ENCODE measurements around the gene ZFP91. TPM values are rescaled to one million over a fixed set of nuclear protein-coding genes. Genes with fewer than 3 reads are reported as not detected.

Gene ZFP91
- total and polyA plus RNA-seq, 2 of the 13 experiments (the other 11 are each of a cell fraction or from before 2014, with no cell fraction given), result 13.5 to 38.6 TPM

DNA sequence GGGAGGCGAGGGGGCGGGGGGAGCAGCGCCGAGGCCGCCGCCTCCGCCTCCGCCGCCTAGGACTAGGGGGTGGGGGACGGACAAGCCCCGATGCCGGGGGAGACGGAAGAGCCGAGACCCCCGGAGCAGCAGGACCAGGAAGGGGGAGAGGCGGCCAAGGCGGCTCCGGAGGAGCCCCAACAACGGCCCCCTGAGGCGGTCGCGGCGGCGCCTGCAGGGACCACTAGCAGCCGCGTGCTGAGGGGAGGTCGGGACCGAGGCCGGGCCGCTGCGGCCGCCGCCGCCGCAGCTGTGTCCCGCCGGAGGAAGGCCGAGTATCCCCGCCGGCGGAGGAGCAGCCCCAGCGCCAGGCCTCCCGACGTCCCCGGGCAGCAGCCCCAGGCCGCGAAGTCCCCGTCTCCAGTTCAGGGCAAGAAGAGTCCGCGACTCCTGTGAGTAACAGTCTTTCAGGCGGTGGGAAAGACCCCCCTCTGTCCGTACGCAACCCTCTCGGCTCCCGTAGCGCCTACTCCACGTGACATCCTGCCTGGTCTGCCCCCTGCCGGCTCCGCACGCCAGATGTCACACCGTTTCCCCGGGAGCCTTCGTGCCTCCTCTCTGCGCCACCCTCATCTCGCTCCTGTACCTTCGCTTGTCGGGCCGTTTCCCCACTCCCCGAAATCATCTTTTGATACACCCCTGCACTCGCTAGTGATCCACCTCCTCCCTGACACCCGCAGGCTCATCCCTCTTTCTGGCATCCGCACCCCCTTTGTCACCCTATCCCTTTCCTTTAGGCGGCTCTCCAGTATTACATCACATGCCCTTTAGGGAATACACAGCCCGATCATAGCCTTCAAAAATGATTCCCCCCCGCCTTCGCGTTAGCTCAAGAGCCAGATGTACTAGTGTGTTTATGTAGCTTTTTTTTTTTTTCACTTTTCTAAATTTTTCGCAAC lies 598 bp downstream of the ZFP91 start (continued):
- TF ChIP-seq HNRNPL (IDR thresholded peaks at IDR 0.05; ENCODE audit: low read depth, low read length), result no peak
- no peak for TF ChIP-seq ZNF496 (CRISPR knock-in tag; IDR thresholded peaks at IDR 0.05; ENCODE audit: insufficient replicate concordance)
- no peak for TF ChIP-seq SMAD1 (CRISPR knock-in tag; IDR thresholded peaks at IDR 0.05; ENCODE audit: borderline replicate concordance, low read depth)
- TF ChIP-seq PHB2 (IDR thresholded peaks at IDR 0.05; ENCODE audit: partially characterized antibody), result no peak
- peak; percentile 75; the same call in 1 of the 2 replicates for TF ChIP-seq ZNF598 (CRISPR knock-in tag; IDR thresholded peaks at IDR 0.05; ENCODE audit: borderline replicate concordance)
- TF ChIP-seq, protein P1, sequence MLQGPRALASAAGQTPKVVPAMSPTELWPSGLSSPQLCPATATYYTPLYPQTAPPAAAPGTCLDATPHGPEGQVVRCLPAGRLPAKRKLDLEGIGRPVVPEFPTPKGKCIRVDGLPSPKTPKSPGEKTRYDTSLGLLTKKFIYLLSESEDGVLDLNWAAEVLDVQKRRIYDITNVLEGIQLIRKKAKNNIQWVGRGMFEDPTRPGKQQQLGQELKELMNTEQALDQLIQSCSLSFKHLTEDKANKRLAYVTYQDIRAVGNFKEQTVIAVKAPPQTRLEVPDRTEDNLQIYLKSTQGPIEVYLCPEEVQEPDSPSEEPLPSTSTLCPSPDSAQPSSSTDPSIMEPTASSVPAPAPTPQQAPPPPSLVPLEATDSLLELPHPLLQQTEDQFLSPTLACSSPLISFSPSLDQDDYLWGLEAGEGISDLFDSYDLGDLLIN (CRISPR knock-in tag; IDR thresholded peaks at IDR 0.05; ENCODE audit: borderline replicate concordance), result no peak
- peak; percentile 86 for TF ChIP-seq YEATS4 (CRISPR knock-in tag; IDR thresholded peaks at IDR 0.05; ENCODE audit: borderline replicate concordance)
- no peak for TF ChIP-seq ZNF101 (CRISPR knock-in tag; IDR thresholded peaks at IDR 0.05; ENCODE audit: borderline replicate concordance, low read depth)
- TF ChIP-seq FOXC1 (CRISPR knock-in tag; IDR thresholded peaks at IDR 0.05; ENCODE audit: borderline replicate concordance), result 0 out of 2 replicates have a peak, but pooled peaks have one; percentile 17
- TF ChIP-seq, protein P2, sequence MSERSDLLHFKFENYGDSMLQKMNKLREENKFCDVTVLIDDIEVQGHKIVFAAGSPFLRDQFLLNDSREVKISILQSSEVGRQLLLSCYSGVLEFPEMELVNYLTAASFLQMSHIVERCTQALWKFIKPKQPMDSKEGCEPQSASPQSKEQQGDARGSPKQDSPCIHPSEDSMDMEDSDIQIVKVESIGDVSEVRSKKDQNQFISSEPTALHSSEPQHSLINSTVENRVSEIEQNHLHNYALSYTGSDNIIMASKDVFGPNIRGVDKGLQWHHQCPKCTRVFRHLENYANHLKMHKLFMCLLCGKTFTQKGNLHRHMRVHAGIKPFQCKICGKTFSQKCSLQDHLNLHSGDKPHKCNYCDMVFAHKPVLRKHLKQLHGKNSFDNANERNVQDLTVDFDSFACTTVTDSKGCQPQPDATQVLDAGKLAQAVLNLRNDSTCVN (CRISPR knock-in tag; IDR thresholded peaks at IDR 0.05; ENCODE audit: borderline replicate concordance), result no peak
- TF ChIP-seq REL (CRISPR knock-in tag; conservative IDR thresholded peaks at IDR 0.05), result no peak
- TF ChIP-seq, protein P3, sequence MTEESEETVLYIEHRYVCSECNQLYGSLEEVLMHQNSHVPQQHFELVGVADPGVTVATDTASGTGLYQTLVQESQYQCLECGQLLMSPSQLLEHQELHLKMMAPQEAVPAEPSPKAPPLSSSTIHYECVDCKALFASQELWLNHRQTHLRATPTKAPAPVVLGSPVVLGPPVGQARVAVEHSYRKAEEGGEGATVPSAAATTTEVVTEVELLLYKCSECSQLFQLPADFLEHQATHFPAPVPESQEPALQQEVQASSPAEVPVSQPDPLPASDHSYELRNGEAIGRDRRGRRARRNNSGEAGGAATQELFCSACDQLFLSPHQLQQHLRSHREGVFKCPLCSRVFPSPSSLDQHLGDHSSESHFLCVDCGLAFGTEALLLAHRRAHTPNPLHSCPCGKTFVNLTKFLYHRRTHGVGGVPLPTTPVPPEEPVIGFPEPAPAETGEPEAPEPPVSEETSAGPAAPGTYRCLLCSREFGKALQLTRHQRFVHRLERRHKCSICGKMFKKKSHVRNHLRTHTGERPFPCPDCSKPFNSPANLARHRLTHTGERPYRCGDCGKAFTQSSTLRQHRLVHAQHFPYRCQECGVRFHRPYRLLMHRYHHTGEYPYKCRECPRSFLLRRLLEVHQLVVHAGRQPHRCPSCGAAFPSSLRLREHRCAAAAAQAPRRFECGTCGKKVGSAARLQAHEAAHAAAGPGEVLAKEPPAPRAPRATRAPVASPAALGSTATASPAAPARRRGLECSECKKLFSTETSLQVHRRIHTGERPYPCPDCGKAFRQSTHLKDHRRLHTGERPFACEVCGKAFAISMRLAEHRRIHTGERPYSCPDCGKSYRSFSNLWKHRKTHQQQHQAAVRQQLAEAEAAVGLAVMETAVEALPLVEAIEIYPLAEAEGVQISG (CRISPR knock-in tag; IDR thresholded peaks at IDR 0.05), result peak; percentile 91
- TF ChIP-seq ZNF451 (CRISPR knock-in tag; IDR thresholded peaks at IDR 0.05), result peak; percentile 32; the same call in 1 of the 2 replicates
- no peak for TF ChIP-seq NFE2L2 (IDR thresholded peaks at IDR 0.05; ENCODE audit: low read length)
- no peak for TF ChIP-seq MAFF (IDR thresholded peaks at IDR 0.05; ENCODE audit: low read depth, low read length)
- no peak for TF ChIP-seq POLR2AphosphoS2 (IDR thresholded peaks at IDR 0.05; ENCODE audit: low read depth, low read length)
- no peak for TF ChIP-seq CENPX (CRISPR knock-in tag; IDR thresholded peaks at IDR 0.05)
- TF ChIP-seq SNRNP70 (IDR thresholded peaks at IDR 0.05; ENCODE audit: low read depth, low read length), result no peak
- TF ChIP-seq ZNF567 (CRISPR knock-in tag; IDR thresholded peaks at IDR 0.05; ENCODE audit: borderline replicate concordance), result peak; percentile 73; the same call in 1 of the 2 replicates
- TF ChIP-seq, protein P4, sequence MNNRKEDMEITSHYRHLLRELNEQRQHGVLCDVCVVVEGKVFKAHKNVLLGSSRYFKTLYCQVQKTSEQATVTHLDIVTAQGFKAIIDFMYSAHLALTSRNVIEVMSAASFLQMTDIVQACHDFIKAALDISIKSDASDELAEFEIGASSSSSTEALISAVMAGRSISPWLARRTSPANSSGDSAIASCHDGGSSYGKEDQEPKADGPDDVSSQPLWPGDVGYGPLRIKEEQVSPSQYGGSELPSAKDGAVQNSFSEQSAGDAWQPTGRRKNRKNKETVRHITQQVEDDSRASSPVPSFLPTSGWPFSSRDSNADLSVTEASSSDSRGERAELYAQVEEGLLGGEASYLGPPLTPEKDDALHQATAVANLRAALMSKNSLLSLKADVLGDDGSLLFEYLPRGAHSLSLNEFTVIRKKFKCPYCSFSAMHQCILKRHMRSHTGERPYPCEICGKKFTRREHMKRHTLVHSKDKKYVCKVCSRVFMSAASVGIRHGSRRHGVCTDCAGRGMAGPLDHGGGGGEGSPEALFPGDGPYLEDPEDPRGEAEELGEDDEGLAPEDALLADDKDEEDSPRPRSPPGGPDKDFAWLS (CRISPR knock-in tag; IDR thresholded peaks at IDR 0.05; ENCODE audit: borderline replicate concordance), result no peak
